Spleen (tissue), 7 donors: ENCODE data around the gene MSMB.

ENCODE experiments used
- CTCF ChIP-seq, 11 experiments: fragments of 200-600 bp in 7 of 11; fragments of 450-650 bp in 4 of 11; sonication (generic) in 4 of 11; IDR thresholded peaks in 8 of 11; conservative IDR thresholded peaks in 3 of 11; 1 replicate in 7 of 11; 2 replicates in 4 of 11; pipeline versions ENCODE4 v1.4.0 to v1.8.0; 2016 to 2021; ENCODE audit warnings: antibody characterized with exemption in 11 of 11, inconsistent platforms in 4 of 11, mild to moderate bottlenecking in 1 of 11
- POLR2A ChIP-seq, 3 donors: fragments of 450-650 bp; IDR thresholded peaks; one replicate each; pipeline ENCODE4 v1.5.1; 2017; ENCODE audit warnings: antibody characterized with exemption in 3 of 3, mild to moderate bottlenecking in 1 of 3
- donor health status: DM: no; HTN: no; CAD: no; lungs with moderate emphysema.
- donor health status: DM: no; HTN: no; CAD: no.
- donor health status: DM: no; HTN: no; CAD: no.

DNA sequence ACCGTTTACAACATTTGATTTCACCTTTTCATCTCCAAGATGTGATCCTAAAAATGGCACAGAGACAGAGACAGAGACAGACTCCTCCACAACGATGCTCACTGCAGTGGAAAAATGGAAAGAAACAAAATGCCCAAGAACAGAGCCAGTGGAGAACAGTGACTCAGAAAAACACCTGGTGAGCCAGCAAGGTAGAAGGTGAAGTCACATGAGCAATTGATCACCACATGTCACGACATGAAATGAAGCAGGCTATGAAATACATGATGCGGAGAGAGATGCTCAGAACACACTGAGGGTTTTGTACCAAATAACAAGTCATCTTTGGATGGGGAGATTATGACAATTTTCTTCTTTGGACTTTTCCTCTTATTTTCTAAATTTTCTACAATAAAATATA, 3.5 kb downstream of the MSMB start:
- TF ChIP-seq POLR2A (IDR thresholded peaks at IDR 0.05) (no peak), CTCF (IDR thresholded peaks at IDR 0.05 in 8 of 11, conservative IDR thresholded peaks at IDR 0.05 in 3 of 11) (no peak)
